ENCODE measurements around the gene FAM163A.

The FAM163A gene

DNA sequence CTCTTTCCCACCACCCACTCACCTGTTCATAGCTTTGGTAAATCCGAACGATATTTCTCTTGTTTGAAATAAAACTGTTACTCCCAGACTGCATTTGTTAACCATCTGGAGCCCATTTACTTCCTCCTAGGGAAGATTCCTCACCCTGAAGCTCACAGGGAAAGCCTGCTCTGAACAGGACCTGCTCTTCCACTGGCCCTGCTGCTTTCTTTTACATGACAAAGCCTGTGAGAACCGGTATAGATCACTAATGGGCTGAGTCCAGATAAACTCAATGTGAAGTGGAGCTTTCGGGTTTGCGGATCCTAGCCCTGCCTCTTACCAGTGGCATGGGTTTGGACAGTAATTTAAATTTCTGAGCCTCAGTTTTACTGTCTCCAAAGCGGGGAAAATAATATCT lies 45.2 kb downstream of the FAM163A start:
- TF ChIP-seq, protein P1, sequence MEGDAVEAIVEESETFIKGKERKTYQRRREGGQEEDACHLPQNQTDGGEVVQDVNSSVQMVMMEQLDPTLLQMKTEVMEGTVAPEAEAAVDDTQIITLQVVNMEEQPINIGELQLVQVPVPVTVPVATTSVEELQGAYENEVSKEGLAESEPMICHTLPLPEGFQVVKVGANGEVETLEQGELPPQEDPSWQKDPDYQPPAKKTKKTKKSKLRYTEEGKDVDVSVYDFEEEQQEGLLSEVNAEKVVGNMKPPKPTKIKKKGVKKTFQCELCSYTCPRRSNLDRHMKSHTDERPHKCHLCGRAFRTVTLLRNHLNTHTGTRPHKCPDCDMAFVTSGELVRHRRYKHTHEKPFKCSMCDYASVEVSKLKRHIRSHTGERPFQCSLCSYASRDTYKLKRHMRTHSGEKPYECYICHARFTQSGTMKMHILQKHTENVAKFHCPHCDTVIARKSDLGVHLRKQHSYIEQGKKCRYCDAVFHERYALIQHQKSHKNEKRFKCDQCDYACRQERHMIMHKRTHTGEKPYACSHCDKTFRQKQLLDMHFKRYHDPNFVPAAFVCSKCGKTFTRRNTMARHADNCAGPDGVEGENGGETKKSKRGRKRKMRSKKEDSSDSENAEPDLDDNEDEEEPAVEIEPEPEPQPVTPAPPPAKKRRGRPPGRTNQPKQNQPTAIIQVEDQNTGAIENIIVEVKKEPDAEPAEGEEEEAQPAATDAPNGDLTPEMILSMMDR (IDR thresholded peaks at IDR 0.05) = no peak
- TF ChIP-seq ZFX (IDR thresholded peaks at IDR 0.05; ENCODE audit: borderline replicate concordance) = no peak
- H3K27ac ChIP-seq = no peak overlapping the region

DNA sequence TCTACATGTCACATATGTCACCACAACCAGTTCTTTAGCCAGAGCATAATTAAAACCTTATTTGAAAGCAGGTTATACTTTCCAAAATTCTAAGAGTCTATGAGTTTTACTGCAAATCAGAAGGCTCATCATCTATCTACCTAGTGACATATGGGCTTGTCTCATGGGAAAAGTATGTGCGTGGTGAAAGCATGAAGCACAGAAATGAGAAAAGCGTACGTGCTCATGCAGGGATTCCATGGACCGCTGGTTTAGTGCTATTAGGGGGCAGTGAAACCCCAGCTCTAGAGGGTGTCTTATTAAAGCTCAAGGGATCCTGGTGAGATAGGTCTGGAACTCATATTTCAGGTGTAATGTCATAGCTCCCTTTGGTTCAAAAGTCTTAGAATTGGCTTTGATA lies 50.2 kb downstream of the FAM163A start:
- H3K27ac ChIP-seq = no peak overlapping the region
- TF ChIP-seq ZFX (IDR thresholded peaks at IDR 0.05; ENCODE audit: borderline replicate concordance) = no peak
- TF ChIP-seq, protein P1 (IDR thresholded peaks at IDR 0.05) = no peak

DNA sequence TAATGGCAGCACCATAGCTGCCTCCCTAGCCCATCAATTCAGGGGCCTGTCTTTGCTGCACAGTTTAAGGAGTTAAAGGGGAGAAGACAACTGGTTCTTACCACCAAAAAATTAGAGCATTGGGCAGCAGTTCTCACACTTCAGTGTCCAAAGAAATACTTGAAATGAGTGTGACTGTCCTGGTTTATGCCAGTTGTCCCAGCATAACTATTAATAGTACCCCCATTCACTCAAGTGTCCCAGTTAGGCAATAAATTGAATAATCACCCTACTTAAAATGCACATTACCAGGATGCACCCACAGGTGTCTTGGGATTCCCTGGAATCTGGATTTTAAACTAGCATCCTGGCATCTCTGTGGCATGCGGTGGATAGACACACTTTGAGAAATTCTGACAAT lies 51.1 kb downstream of the FAM163A start:
- no peak overlapping the region for H3K27ac ChIP-seq
- TF ChIP-seq, protein P1 (IDR thresholded peaks at IDR 0.05) = no peak
- TF ChIP-seq ZFX (IDR thresholded peaks at IDR 0.05; ENCODE audit: borderline replicate concordance) = no peak

DNA sequence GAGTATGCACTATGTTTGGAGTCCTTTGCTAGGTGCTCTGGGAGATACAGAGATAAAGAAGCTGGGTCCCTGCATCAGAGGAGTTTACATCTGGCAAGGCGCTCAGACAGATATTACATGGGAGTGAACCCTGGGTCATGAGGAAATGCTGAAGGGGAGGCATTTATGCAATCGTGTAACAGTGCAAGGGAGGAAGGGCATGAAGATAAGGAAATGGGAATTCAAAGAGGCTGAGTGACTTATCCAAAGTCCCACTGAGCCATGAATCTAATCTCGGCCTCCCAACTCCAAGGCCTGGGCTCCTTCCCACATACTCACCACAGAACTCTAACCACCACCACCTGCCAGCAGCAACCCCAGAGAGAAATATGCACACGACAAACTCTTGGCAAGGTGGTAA lies 51.6 kb downstream of the FAM163A start:
- no peak for TF ChIP-seq ZFX (IDR thresholded peaks at IDR 0.05; ENCODE audit: borderline replicate concordance)
- H3K27ac ChIP-seq = no peak overlapping the region

DNA sequence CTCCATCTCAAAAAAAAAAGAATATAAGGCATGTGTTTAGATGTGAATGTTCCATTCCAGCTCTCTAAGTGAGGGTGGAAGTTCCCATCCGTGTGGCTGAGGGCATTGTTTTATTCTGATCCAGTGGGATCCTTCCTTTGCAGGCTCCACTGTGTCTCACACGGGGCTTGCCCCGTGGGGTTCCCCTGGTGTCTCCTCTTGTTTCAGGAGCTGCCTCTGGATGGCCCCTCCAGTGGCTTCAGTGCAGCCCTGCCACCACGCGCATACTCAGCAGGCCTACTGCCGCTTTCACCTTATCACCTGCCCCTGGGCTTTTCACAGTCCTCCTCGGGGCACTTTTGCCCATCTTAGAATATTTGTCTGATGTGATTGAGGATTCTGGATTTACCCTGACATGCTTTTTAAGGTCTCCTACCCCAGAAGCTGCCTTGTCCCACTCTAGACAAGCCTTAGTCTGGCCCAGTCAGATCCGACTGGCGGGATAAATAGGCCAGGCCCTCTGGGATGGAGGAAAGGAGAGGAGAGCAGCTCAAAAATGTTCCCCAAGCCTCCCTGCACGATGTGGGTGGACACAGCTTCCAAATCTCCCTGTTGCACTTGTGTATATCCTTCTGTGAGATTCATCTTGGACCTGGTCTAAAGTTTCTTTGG lies 55.2 kb downstream of the FAM163A start:
- no peak for TF ChIP-seq ZFX (IDR thresholded peaks at IDR 0.05; ENCODE audit: borderline replicate concordance)
- TF ChIP-seq, protein P1 (IDR thresholded peaks at IDR 0.05) = no peak
- no peak overlapping the region for H3K27ac ChIP-seq

DNA sequence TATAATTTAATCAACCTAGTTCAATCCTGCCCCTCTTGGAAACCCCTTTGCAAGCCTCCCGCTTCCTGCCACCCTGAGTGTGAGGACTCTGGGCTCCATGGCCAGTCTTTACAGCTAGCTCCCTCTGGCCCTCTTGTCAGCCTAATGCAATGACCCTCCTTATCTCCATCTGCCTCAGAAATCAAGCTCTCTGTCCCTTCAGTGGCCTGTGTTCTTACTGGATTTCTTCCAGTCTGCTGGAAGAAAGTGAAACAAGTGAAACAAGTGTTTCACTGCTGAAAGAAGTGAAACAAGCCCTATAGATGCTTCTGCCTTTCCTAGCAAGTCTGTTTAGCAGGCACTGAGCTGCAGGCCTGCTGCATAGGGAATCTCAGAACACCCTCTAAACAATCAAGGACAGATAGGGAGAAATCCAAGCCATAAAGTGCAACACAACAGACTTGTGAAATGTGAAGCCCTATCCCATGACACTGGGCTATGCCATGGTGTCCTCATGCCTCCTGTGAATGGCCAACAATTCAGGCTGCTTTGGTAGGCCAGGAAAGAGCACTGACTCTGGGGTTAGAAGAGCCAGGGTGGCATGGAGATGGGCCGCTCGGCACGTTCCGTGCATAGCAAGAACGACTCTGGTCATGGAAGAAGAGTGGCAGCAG lies 55.9 kb downstream of the FAM163A start:
- H3K27ac ChIP-seq = no peak overlapping the region
- TF ChIP-seq, protein P1 (IDR thresholded peaks at IDR 0.05) = no peak
- no peak for TF ChIP-seq ZFX (IDR thresholded peaks at IDR 0.05; ENCODE audit: borderline replicate concordance)

DNA sequence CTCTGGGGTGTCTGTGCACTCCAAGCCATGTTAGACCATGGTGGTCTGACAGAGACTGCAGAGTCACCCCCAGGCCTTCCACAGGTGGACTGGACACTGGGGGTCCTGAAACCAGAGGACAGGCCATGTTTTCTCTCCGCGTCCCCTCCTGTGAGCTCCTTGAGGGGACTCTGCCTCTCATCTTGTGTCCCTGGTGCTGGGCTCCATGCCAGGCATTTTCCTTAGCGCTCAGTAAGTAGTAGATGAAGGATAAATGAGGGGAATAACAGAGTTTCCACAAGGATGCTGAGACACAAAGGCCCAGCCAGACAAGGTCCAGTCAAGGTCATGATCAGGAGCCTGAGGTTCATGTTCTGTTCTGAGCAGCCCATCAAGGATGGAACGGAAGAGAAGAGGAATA lies 57.4 kb downstream of the FAM163A start:
- no peak overlapping the region for H3K27ac ChIP-seq
- TF ChIP-seq, protein P1 (IDR thresholded peaks at IDR 0.05) = no peak
- TF ChIP-seq ZFX (IDR thresholded peaks at IDR 0.05; ENCODE audit: borderline replicate concordance) = no peak
